Endothelial cell (in vitro differentiated cells): ENCODE measurements around the gene ARHGEF2. TPM values are rescaled to one million over a fixed set of nuclear protein-coding genes. Genes with fewer than 3 reads are reported as not detected.

Experiments
- DNase-seq: peaks from one replicate; pipeline ENCODE4 v3.0.0; 2021; ENCODE audit warnings: low spot score
- H3K27ac Mint-ChIP-seq: one replicate; pipeline ENCODE4 v1.8.0; 2021; ENCODE audit warnings: mixed read lengths, inconsistent platforms; ENCODE audit not compliant: unreplicated experiment
- H3K27me3 Mint-ChIP-seq: one replicate; pipeline ENCODE4 v1.8.0; 2021; ENCODE audit warnings: mild to moderate bottlenecking, moderate library complexity, mixed read lengths, inconsistent platforms; ENCODE audit not compliant: unreplicated experiment
- H3K36me3 Mint-ChIP-seq: one replicate; pipeline ENCODE4 v1.8.0; 2021; ENCODE audit warnings: mild to moderate bottlenecking, low read depth, mixed read lengths, inconsistent platforms; ENCODE audit not compliant: unreplicated experiment
- H3K4me1 Mint-ChIP-seq: one replicate; pipeline ENCODE4 v1.8.0; 2021; ENCODE audit warnings: mild to moderate bottlenecking, mixed read lengths, inconsistent platforms; ENCODE audit not compliant: unreplicated experiment
- H3K4me3 Mint-ChIP-seq: one replicate; pipeline ENCODE4 v1.8.0; 2021; ENCODE audit warnings: mild to moderate bottlenecking, mixed read lengths, inconsistent platforms; ENCODE audit not compliant: unreplicated experiment
- H3K9me3 Mint-ChIP-seq: one replicate; pipeline ENCODE4 v1.8.0; 2021; ENCODE audit warnings: mixed read lengths, inconsistent platforms; ENCODE audit not compliant: unreplicated experiment
- CTCF ChIP-seq: fragments of 200-600 bp; sonication (generic); IDR thresholded peaks from one replicate; pipeline ENCODE4 v1.5.0; 2021; ENCODE audit warnings: antibody characterized with exemption; ENCODE audit not compliant: unreplicated experiment
- total RNA-seq: library from RNA; stranded (reverse); fragmentation: NEBNext Ultra II Directional; extraction: Animal tissue kit (Norgen Biotek cat#: 25700); gene quantifications from one replicate; pipeline ENCODE4 v1.2.1, GENCODE V29; 2021; ENCODE audit not compliant: unreplicated experiment

The ARHGEF2 gene
- total RNA-seq, 1 donor from 2014 or later: 244 TPM

DNA sequence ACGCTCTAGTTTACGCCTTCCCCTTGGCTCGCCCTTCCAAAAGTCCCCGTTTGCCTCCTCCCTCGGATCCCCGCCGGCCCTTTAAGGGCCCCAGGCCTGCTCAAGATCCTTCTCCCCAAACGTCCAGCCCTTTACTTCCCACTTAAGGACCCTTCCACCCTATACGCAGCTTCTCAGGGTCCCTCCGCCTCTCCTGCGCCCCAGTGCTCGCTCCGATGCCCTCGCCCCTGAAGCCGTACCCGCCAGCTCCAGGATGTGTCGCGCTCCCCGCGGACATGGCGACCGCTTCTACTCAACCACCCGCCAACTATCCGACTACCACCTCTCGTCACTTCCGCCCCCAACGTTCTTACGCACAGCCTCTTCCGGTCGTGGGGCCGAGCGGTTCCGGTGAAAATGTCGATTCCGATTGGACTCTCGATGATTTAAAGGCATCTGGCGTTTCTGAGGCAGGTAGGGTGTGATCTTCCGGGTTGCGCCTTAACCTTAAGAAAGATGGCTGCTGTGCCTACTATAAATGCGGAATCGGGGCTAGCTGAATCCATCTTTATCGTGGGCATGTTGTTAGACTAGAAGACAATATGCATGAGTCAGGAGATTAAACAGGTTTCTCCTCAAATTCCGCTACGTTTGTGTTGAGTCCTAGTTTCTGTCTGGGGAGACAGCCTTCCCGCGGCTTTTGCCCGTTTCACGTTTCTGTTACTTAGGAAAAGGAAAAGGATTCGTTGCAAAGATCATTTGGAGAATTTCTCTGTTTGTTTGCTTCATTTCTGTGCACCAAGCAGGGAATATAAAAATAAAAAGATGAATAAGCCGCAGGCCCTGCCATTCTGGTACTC, 44.0 kb downstream of the ARHGEF2 start, which contains the start of gene KHDC4:
Gene KHDC4, minus strand, starts transcription at position 317 of the 839 bp plus-strand sequence. Its CDS starts 40 bp downstream, at position 277.
- Mint-ChIP-seq H3K4me3 (no peak within 1 kb of the TSS), H3K27me3 (no peaks in the 10 kb centered on the region), H3K36me3 (peaks cover 15% of the 10 kb centered on the region), H3K9me3 (no peaks in the 10 kb centered on the region), H3K27ac (peak within 1 kb of the TSS; percentile 42), H3K4me1 (peaks cover 29% of the 10 kb centered on the region)
- peak; percentile 88 for DNase-seq
- no peak for TF ChIP-seq CTCF

- H3K4me3 Mint-ChIP-seq: no peak overlapping the region
- peaks cover 19% of the 10 kb centered on the region for H3K36me3 Mint-ChIP-seq
- no peak for DNase-seq
- H3K27ac Mint-ChIP-seq: no peak overlapping the region
- no peaks in the 10 kb centered on the region for H3K9me3 Mint-ChIP-seq
- TF ChIP-seq CTCF: no peak
- peaks cover 29% of the 10 kb centered on the region for H3K4me1 Mint-ChIP-seq
- no peaks in the 10 kb centered on the region for H3K27me3 Mint-ChIP-seq
Measured at GRCh38 chr1:155933591-155934096, 44.7 kb downstream of the ARHGEF2 start.

DNA sequence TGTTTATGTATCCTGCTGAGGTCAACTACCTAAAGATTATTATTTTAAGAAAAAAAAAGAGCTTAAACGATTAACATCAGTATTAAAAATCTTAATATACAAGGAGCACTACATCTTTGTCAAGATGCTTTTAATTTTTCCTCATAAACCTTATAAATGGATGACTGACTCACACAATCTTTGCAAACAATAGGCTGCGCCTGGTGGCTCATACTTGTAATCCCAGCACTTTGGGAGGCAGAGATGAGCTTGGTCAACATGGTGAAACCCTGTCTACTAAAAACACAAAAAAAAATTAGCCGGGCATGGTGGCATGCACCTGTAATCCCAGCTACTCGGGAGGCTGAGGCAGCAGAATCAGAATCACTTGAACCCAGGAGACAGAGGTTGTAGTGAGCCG, 45.9 kb downstream of the ARHGEF2 start:
- no peak overlapping the region for H3K4me3 Mint-ChIP-seq
- H3K27ac Mint-ChIP-seq: no peak overlapping the region
- no peaks in the 10 kb centered on the region for H3K27me3 Mint-ChIP-seq
- peaks cover 19% of the 10 kb centered on the region for H3K36me3 Mint-ChIP-seq
- peaks cover 20% of the 10 kb centered on the region for H3K4me1 Mint-ChIP-seq
- no peak for TF ChIP-seq CTCF
- DNase-seq: no peak
- H3K9me3 Mint-ChIP-seq: no peaks in the 10 kb centered on the region

DNA sequence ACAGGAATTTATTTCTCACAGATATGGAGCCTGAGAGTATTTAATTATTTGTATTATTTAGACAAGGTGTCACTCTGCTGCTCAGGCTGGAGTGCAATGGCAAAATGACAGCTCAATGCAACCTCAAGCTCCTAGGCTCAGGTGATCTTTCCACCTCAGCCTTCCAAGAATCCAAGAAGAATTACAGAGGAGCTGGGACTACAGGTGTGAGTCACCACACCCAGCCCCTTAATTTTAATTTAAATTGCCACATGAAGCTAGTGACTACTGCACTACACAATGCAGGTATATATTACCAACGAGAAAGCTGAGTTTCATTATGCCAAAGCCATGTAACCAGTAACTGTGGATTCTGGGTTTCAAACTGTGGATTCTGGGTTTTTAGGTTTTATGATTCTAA, 46.3 kb downstream of the ARHGEF2 start:
- Mint-ChIP-seq H3K4me3 (peak overlapping the region; percentile 51), H3K27me3 (no peaks in the 10 kb centered on the region), H3K4me1 (peaks cover 20% of the 10 kb centered on the region), H3K36me3 (peaks cover 23% of the 10 kb centered on the region), H3K27ac (no peak overlapping the region), H3K9me3 (no peaks in the 10 kb centered on the region)
- DNase-seq: no peak
- TF ChIP-seq CTCF: no peak
